ENCODE results near the gene STARD3NL. TPM values are rescaled to one million over a fixed set of nuclear protein-coding genes. Genes with fewer than 3 reads are reported as not detected.
A peak's percentile ranks its signal among the peaks of the same experiment; 100 is the strongest.
"Not testable (repeated sequence)": the region's sequence is repeated elsewhere in the genome, so short reads cannot be mapped to it uniquely, and the experiment has no call there.

The STARD3NL gene
- total RNA-seq, 1 experiment from 2014 or later: 37.4 TPM

DNA sequence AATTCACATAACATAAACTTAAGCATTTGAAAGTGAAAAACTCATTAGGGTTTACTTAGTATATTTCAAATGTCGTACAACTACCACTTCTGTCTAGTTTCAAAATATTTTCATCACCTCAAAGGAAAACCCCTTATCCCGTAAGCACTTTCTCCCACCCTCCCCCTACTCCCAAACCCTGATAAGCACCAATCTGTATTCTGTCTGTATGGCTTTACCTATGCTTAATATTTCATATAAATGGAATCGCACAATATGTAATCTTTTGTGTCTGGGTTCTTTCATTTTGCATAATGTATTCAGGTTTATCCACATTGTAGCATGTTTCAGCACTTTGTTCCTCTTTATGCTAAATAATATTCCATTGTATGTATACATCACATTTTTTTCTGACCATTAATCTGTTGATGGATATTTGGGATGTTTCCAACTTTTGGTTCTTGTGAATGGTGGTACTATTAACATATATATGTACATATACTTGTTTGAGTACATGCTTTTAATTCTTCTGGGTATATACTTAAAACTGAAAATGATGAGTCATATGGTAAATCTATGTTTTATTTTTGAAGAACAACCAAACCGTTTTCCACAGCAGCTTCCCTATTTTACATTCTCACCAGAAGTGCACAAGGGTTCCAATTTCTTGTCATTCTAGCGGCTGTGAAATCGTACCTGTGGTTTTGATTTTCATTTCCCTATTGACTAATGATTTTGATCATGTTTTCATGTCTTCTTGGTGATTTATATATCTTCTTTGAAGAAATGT lies 6.2 kb upstream of the STARD3NL start:
- ChIA-PET POLR2A (ENCODE audit: unreplicated experiment) (no interaction called here), CTCF (no interaction called here)
- Histone ChIP-seq H3K79me2 (ENCODE audit: low read length) (no peaks in the 10 kb centered on the region), H3K9ac (ENCODE audit: low read length) (no peak overlapping the region), H3K27ac (ENCODE audit: low read length) (no peak overlapping the region), H4K20me1 (ENCODE audit: low read length) (no peaks in the 10 kb centered on the region), H3K9me3 (ENCODE audit: low read length) (no peaks in the 10 kb centered on the region), H2AFZ (ENCODE audit: low read length) (no peak overlapping the region), H3K9me2 (replicated peaks; ENCODE audit: low read length) (no peaks in the 10 kb centered on the region), H3K27me3 (ENCODE audit: low read length) (no peaks in the 10 kb centered on the region), H3K4me3 (ENCODE audit: low read length) (no peak overlapping the region), H3K4me2 (ENCODE audit: low read length) (no peak overlapping the region), H3K36me3 (ENCODE audit: low read depth, low read length) (no peaks in the 10 kb centered on the region), H3K4me1 (ENCODE audit: insufficient read depth, low read length) (peaks cover 12% of the 10 kb centered on the region; the same call in 1 of the 2 replicates), H3F3A (ENCODE audit: low read length, unreplicated experiment) (no peaks in the 10 kb centered on the region)
- intact Hi-C loops (cut with micrococcal nuclease): no loop called here
- ATAC-seq: no peak
- no TSS peak for BruUV-seq (replicated peaks)
- no peak for DNase-seq
- TF ChIP-seq EZH2 (IDR thresholded peaks at IDR 0.05; ENCODE audit: low read length, unreplicated experiment) (no peak), EZH2phosphoT487 (IDR thresholded peaks at IDR 0.05; ENCODE audit: borderline replicate concordance, low read length) (no peak)

GRCh38 chr7:38175547-38175946 lies 2.5 kb upstream of the STARD3NL start:
- DNase-seq; ATAC-seq; H2AFZ ChIP-seq (ENCODE audit: low read length); H3K36me3 ChIP-seq (ENCODE audit: low read depth, low read length); H3F3A ChIP-seq (ENCODE audit: low read length, unreplicated experiment); H3K27me3 ChIP-seq (ENCODE audit: low read length); POLR2A ChIA-PET (ENCODE audit: unreplicated experiment); CTCF ChIA-PET; H3K9me3 ChIP-seq (ENCODE audit: low read length); H3K4me2 ChIP-seq (ENCODE audit: low read length); H4K20me1 ChIP-seq (ENCODE audit: low read length); H3K4me3 ChIP-seq (ENCODE audit: low read length); H3K9me2 ChIP-seq (replicated peaks; ENCODE audit: low read length); H3K9ac ChIP-seq (ENCODE audit: low read length); H3K27ac ChIP-seq (ENCODE audit: low read length); BruUV-seq (replicated peaks): not testable (repeated sequence)
- Histone ChIP-seq H3K4me1 (ENCODE audit: insufficient read depth, low read length) (peaks cover 16% of the 10 kb centered on the region), H3K79me2 (ENCODE audit: low read length) (peaks cover 23% of the 10 kb centered on the region)
- intact Hi-C loops (cut with micrococcal nuclease): loop anchor here (5.0 kb wide), 1 partner anchor 47 kb away; no protein-coding TSS in a partner anchor

GRCh38 chr7:38177621-38178003 lies 433 bp upstream of the STARD3NL start:
- peaks cover 40% of the 10 kb centered on the region for H3K79me2 ChIP-seq (ENCODE audit: low read length)
- no peak for DNase-seq
- peak overlapping the region; percentile 87 for H3K4me3 ChIP-seq (ENCODE audit: low read length)
- H3K36me3 ChIP-seq (ENCODE audit: low read depth, low read length): no peaks in the 10 kb centered on the region
- no peaks in the 10 kb centered on the region for H3K9me2 ChIP-seq (replicated peaks; ENCODE audit: low read length)
- H3K9me3 ChIP-seq (ENCODE audit: low read length): no peaks in the 10 kb centered on the region
- H2AFZ ChIP-seq (ENCODE audit: low read length): peak overlapping the region; percentile 96
- TF ChIP-seq, protein P1, sequence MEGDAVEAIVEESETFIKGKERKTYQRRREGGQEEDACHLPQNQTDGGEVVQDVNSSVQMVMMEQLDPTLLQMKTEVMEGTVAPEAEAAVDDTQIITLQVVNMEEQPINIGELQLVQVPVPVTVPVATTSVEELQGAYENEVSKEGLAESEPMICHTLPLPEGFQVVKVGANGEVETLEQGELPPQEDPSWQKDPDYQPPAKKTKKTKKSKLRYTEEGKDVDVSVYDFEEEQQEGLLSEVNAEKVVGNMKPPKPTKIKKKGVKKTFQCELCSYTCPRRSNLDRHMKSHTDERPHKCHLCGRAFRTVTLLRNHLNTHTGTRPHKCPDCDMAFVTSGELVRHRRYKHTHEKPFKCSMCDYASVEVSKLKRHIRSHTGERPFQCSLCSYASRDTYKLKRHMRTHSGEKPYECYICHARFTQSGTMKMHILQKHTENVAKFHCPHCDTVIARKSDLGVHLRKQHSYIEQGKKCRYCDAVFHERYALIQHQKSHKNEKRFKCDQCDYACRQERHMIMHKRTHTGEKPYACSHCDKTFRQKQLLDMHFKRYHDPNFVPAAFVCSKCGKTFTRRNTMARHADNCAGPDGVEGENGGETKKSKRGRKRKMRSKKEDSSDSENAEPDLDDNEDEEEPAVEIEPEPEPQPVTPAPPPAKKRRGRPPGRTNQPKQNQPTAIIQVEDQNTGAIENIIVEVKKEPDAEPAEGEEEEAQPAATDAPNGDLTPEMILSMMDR (conservative IDR thresholded peaks at IDR 0.05; ENCODE audit: low read depth, low read length): no peak
- TF ChIP-seq EZH2 (IDR thresholded peaks at IDR 0.05; ENCODE audit: low read length, unreplicated experiment): no peak
- intact Hi-C loops (cut with micrococcal nuclease): loop anchor here (5.0 kb wide), 1 partner anchor 45 kb away; no protein-coding TSS in a partner anchor
- peak overlapping the region; percentile 75 for H3K9ac ChIP-seq (ENCODE audit: low read length)
- ChIA-PET CTCF (no interaction called here), POLR2A (ENCODE audit: unreplicated experiment) (no interaction called here)
- H3K4me1 ChIP-seq (ENCODE audit: insufficient read depth, low read length): peaks cover 16% of the 10 kb centered on the region
- H4K20me1 ChIP-seq (ENCODE audit: low read length): no peaks in the 10 kb centered on the region
- BruUV-seq (replicated peaks): TSS peak; percentile 91
- H3K27me3 ChIP-seq (ENCODE audit: low read length): no peaks in the 10 kb centered on the region
- H3K27ac ChIP-seq (ENCODE audit: low read length): peak overlapping the region; percentile 72
- ATAC-seq: no peak
- no peaks in the 10 kb centered on the region for H3F3A ChIP-seq (ENCODE audit: low read length, unreplicated experiment)
- peak overlapping the region; percentile 83 for H3K4me2 ChIP-seq (ENCODE audit: low read length)
